HL-60 (cell line): ENCODE results near the gene RFX8.

Experiments used
- DNase-seq, 2 experiments: peaks; one replicate each; pipeline ENCODE4 v3.0.0-alpha.2; 2010 to 2020; ENCODE audit warnings: low read depth in 1 of 2, low spot score in 1 of 2
- H3K27ac ChIP-seq: fragments of 250-450 bp; sonication (Bioruptor Pico); replicated peaks from 2 replicates; pipeline ENCODE4 v1.5.1; 2020; ENCODE audit warnings: mild to moderate bottlenecking, moderate library complexity
- H3K27me3 ChIP-seq: fragments of 250-450 bp; sonication (Bioruptor Pico); 2 replicates; pipeline ENCODE4 v1.5.1; 2021; ENCODE audit warnings: mild to moderate bottlenecking, moderate library complexity; ENCODE audit not compliant: insufficient read depth, poor library complexity, severe bottlenecking
- H3K4me3 ChIP-seq: replicated peaks from 2 replicates; pipeline ENCODE4 v1.5.1; 2011; ENCODE audit warnings: mild to moderate bottlenecking, control low read depth, low read length; ENCODE audit not compliant: insufficient read depth
- CTCF ChIP-seq: IDR thresholded peaks from one replicate; pipeline ENCODE4 v1.5.1; 2011; ENCODE audit warnings: low read length, control low read depth, inconsistent platforms; ENCODE audit not compliant: insufficient read depth
- GABPA ChIP-seq: IDR thresholded peaks from 2 replicates; pipeline ENCODE4 v1.6.1; 2012; ENCODE audit warnings: low read depth
- POLR2AphosphoS5 ChIP-seq: IDR thresholded peaks from 2 replicates; pipeline ENCODE4 v1.6.1; 2012; ENCODE audit warnings: low read depth
- REST ChIP-seq: IDR thresholded peaks from 2 replicates; pipeline ENCODE4 v1.6.1; 2012; ENCODE audit warnings: low read depth; ENCODE audit not compliant: insufficient replicate concordance
- SPI1 ChIP-seq: IDR thresholded peaks from 2 replicates; pipeline ENCODE4 v1.6.1; 2012; ENCODE audit warnings: low read depth, mild to moderate bottlenecking, borderline replicate concordance

RFX8 gene

GRCh38 chr2:101351207-101351606, 123.7 kb downstream of the RFX8 start:
- no peak for DNase-seq
- H3K27ac ChIP-seq: no peak overlapping the region
- no peak for TF ChIP-seq CTCF
- TF ChIP-seq GABPA: no peak
- no peak for TF ChIP-seq REST
- TF ChIP-seq POLR2AphosphoS5: no peak
- no peak for TF ChIP-seq SPI1
- H3K4me3 ChIP-seq: no peak overlapping the region
- no peaks in the 10 kb centered on the region for H3K27me3 ChIP-seq

- H3K27me3 ChIP-seq: no peaks in the 10 kb centered on the region
- no peak for DNase-seq
- H3K27ac ChIP-seq: no peak overlapping the region
- TF ChIP-seq SPI1 (no peak), REST (no peak), CTCF (no peak), POLR2AphosphoS5 (no peak), GABPA (no peak)
- no peak overlapping the region for H3K4me3 ChIP-seq
Observed at GRCh38 chr2:101349893-101350662, 124.8 kb downstream of the RFX8 start.

- H3K4me3 ChIP-seq: no peak overlapping the region
- DNase-seq: no peak
- H3K27me3 ChIP-seq: no peaks in the 10 kb centered on the region
- no peak overlapping the region for H3K27ac ChIP-seq
- TF ChIP-seq REST (no peak), GABPA (no peak), SPI1 (no peak), POLR2AphosphoS5 (no peak), CTCF (no peak)
Observed at GRCh38 chr2:101348883-101349282, 126.0 kb downstream of the RFX8 start.
